ENCODE data around the gene CBX4. TPM values are rescaled to one million over a fixed set of nuclear protein-coding genes. Genes with fewer than 3 reads are reported as not detected.
"Not testable (repeated sequence)": the region's sequence is repeated elsewhere in the genome, so short reads cannot be mapped to it uniquely, and the experiment has no call there.

The CBX4 gene
- total RNA-seq, 1 donor from 2014 or later = 25.7 TPM

DNA sequence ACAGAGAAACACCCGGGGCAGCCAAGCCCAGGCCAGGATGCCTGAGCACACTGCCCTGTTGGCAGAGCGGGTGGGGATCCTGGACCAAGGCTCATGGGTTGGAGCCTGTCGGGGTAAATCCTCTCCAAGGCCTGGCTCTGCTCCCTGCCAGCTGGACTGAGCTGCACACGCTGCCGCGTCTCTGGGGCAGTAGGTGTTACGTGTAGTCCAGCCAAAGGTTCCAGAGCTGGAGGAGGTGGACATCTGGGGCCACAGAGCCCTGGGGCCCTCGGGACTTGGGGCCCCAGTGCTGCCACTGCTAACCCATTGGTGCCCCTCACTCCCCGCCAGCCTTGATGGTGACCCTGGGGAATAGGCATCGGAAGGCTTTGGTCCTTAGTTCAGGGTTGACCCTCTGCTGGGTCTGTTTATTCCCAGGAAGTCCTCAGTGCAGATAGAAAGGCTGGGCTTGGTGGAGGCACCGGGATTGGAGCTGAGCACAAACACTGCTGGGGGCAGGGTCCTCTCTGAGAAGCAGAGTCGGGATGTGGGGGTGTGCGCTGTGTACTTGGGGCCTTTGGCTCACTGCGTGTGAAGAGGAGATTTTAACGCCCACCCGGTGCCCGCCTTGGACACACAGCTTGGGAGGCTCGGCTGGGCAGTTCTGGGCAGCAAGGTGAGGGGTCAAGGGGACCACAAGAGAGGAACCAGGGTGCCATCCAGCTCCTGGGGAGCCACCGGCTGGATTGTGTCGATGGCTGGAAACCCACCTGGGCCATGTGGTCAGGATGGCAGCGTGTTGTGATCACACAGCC lies 16.3 kb upstream of the CBX4 start:
- TF ChIP-seq, protein P1, sequence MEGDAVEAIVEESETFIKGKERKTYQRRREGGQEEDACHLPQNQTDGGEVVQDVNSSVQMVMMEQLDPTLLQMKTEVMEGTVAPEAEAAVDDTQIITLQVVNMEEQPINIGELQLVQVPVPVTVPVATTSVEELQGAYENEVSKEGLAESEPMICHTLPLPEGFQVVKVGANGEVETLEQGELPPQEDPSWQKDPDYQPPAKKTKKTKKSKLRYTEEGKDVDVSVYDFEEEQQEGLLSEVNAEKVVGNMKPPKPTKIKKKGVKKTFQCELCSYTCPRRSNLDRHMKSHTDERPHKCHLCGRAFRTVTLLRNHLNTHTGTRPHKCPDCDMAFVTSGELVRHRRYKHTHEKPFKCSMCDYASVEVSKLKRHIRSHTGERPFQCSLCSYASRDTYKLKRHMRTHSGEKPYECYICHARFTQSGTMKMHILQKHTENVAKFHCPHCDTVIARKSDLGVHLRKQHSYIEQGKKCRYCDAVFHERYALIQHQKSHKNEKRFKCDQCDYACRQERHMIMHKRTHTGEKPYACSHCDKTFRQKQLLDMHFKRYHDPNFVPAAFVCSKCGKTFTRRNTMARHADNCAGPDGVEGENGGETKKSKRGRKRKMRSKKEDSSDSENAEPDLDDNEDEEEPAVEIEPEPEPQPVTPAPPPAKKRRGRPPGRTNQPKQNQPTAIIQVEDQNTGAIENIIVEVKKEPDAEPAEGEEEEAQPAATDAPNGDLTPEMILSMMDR (IDR thresholded peaks at IDR 0.05) = no peak
- Histone ChIP-seq H3K4me3 (no peak overlapping the region), H3K4me1 (peaks cover 0 to 3% of the 10 kb centered on the region in 2 donors), H3K27ac (no peak overlapping the region), H3K27me3 (no peaks in the 10 kb centered on the region), H3K9me3 (no peaks in the 10 kb centered on the region), H3K36me3 (no peaks in the 10 kb centered on the region)
- no peak for DNase-seq (ENCODE audit: low spot score in 2 of 2)
- intact Hi-C loops (cut with DNase I) = no loop called here

- TF ChIP-seq, protein P1 (IDR thresholded peaks at IDR 0.05) = no peak
- H3K4me1 ChIP-seq = peaks cover 0 to 3% of the 10 kb centered on the region in 2 donors
- no peak overlapping the region for H3K4me3 ChIP-seq
- no peak for DNase-seq (ENCODE audit: low spot score in 2 of 2)
- no peaks in the 10 kb centered on the region for H3K36me3 ChIP-seq
- H3K27me3 ChIP-seq = no peaks in the 10 kb centered on the region
- intact Hi-C loops (cut with DNase I) = no loop called here
- no peak overlapping the region for H3K27ac ChIP-seq
- no peaks in the 10 kb centered on the region for H3K9me3 ChIP-seq
These were observed 15.1 kb upstream of the CBX4 start for GRCh38 chr17:79854080-79855060.

DNA sequence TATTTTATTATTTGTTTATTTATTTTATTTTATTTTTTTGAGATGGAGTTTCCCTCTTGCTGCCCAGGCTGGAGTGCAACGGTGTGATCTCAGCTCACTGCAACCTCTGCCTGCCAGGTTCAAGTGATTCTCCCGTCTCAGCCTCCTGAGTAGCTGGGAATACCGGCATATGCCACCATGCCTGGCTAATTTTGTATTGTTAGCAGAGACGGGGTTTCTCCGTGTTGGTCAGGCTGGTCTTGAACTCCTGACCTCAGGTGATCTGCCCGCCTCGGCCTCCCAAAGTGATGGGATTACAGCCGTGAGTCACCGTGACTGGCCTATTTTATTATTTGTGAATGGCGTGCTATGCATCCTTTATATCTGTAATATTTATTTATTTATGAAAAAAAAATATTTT lies 13.9 kb upstream of the CBX4 start:
- DNase-seq (ENCODE audit: low spot score in 2 of 2); intact Hi-C loops (cut with DNase I); H3K27me3 ChIP-seq; H3K36me3 ChIP-seq; H3K4me1 ChIP-seq; H3K9me3 ChIP-seq; H3K27ac ChIP-seq: not testable (repeated sequence)
- peak overlapping the region; percentile 5 to 49 for H3K4me3 ChIP-seq

DNA sequence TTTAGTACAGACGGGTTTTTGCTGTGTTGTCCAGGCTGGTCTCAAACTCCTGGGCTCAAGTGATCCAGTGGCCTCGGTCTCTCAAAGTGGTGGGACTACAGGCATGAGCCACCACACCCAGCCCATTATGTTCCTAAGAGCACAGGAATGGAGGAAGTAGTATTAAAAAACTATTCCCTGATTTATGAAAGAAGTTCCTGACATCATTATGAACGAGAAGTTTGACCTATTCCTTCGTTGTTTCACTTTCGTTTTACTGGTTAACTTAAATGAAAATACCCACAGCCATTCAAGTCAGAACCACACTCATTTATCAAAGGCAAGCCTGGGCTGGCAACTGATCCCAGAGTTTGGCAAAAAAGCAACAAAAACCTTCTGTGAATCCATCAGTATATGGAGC lies 13.5 kb upstream of the CBX4 start:
- no peaks in the 10 kb centered on the region for H3K36me3 ChIP-seq
- no peaks in the 10 kb centered on the region for H3K27me3 ChIP-seq
- peak overlapping the region; percentile 5 to 49 for H3K4me3 ChIP-seq
- no peaks in the 10 kb centered on the region for H3K9me3 ChIP-seq
- TF ChIP-seq, protein P1 (IDR thresholded peaks at IDR 0.05) = no peak
- no peak for DNase-seq (ENCODE audit: low spot score in 2 of 2)
- intact Hi-C loops (cut with DNase I) = no loop called here
- H3K27ac ChIP-seq = no peak overlapping the region
- H3K4me1 ChIP-seq = peaks cover 0 to 3% of the 10 kb centered on the region in 2 donors

- DNase-seq (ENCODE audit: low spot score in 2 of 2) = no peak
- Histone ChIP-seq H3K27me3 (no peaks in the 10 kb centered on the region), H3K4me1 (peaks cover 0 to 3% of the 10 kb centered on the region in 2 donors), H3K36me3 (no peaks in the 10 kb centered on the region), H3K27ac (no peak overlapping the region), H3K9me3 (no peaks in the 10 kb centered on the region), H3K4me3 (no peak overlapping the region)
- TF ChIP-seq, protein P1 (IDR thresholded peaks at IDR 0.05) = no peak
- intact Hi-C loops (cut with DNase I) = no loop called here
These were observed 12.2 kb upstream of the CBX4 start for GRCh38 chr17:79851461-79851817.

Measured in ascending aorta (tissue), 2 donors.